T-helper 2 cell (primary cell): Measurements from ENCODE around the gene CCT4.
A peak's percentile ranks its signal among the peaks of the same experiment; 100 is the strongest.
"Not testable (repeated sequence)": the region's sequence is repeated elsewhere in the genome, so short reads cannot be mapped to it uniquely, and the experiment has no call there.

Experiments used
- DNase-seq, 5 experiments: peaks; one replicate each; pipeline versions ENCODE4 v3.0.0 to v3.0.0-alpha.2; 2012 to 2022

Gene CCT4

GRCh38 chr2:61879351-61879750 lies 9.1 kb downstream of the CCT4 start:
- not testable (repeated sequence) for DNase-seq

DNA sequence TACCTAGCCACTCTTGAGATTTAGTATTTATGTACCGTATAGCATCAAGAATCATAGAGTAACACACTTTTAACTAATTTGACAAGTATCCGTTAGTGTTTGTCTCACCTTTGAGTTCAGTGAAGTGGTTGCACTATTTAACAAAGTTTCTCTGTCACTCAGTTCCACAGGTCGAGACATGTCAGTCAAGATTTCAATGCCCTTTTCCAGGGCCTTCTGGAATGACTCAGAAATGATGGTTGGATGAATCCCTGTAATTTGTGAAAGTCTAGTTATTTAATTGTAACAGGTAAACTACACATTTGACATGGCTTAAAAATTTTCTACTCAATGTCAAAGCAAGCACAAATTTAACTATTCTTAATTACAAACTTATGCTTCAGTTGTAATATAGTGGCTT lies 9.7 kb downstream of the CCT4 start:
- no peak for DNase-seq

GRCh38 chr2:61877571-61878245 lies 10.7 kb downstream of the CCT4 start:
- no peak for DNase-seq

- no peak for DNase-seq
Observed at GRCh38 chr2:61876400-61876799, 12.1 kb downstream of the CCT4 start.

- DNase-seq, result not testable (repeated sequence)
Observed at GRCh38 chr2:61866482-61867089, 21.9 kb downstream of the CCT4 start.

DNA sequence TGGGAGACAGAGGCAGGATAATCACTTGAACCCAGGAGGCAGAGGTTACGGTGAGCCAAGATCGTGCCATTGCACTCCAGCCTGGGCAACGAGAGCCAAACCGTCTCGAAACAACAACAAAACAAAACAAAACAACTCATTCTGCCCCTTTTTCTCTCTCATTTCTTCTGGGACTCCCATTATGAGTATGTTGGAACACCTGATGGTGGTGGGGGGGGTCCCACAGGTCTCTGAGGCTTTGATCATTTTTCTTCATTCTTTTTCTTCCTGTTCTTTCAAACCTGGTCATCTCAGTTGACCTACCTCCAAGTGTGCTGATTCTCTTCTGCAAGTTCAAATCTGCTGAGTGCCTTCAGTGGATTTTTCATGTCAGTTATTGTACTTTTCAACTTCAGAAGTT lies 26.4 kb downstream of the CCT4 start:
- DNase-seq, result no peak

DNA sequence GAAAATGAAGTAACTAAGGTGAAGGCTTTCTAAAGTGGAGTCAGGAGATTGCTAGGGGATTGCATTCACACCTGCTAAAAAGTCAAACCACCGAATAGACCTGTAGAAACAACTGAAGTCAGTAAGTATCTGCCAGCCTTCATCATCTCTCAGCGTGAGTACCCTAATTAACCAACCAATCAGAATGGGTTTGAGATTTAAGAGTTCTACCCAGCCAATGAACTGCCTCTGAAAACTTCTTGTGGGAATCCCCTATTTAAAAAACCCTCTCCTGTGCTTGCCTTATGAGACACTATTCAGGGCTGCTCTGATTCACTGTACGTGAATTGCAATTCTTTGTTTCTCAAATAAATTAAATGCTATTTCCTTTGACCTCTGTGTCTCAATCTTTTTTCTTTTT lies 31.2 kb downstream of the CCT4 start:
- peak in 1 of 5 experiments; percentile 4 for DNase-seq

DNA sequence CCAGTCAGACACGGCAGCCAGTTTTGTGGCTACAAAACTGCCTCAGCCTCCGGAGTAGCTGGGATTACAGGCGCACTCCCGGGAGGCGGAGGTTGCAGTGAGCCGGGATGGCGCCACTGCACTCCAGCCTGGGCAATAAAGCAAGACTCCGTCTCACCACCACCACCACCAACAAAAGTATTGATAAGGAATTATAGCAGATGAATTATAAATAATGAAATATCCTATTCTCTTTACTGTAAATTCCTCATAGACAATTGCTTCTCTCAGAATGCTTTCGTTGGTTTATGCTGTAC lies 33.2 kb downstream of the CCT4 start:
- DNase-seq, result no peak

GRCh38 chr2:61854564-61855317 lies 33.7 kb downstream of the CCT4 start:
- peak in 4 of 5 experiments; percentile 83 to 98 (median 90) for DNase-seq

DNA sequence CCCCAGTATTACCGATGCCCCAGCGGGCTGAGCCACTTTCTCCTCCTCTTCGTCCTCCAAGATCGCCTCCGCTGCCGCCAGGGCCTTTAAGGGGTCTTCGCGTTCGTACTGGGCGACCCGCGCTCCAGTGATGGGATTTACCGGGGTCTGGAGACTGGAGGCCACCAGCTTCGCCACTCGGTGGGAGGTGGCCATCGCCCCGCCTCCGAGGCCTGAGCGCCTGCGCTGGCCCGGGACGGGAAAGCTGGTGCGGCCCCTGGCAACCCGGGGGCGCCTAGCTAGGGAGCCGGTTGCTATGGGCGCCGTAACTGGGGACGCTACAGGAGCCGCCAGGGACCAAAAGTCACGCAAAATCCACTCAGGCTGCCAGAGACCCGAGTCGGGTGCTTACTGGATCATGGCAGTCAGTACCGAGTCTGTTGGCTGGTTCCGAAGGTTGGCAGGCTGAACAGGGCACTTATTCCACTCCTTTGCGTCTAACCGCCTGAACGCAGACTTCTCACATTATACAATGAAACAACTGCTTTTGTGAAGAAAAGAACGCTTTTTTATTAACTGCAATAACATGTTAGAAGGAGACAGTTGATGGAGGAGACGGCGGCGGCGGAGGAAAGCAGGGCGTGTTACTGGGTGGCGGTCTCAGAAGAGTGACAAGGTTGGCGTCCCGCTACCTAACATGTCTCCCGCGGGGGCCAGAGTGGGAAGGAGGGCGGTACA lies 34.5 kb downstream of the CCT4 start, which contains the start of gene FAM161A:
Gene FAM161A (minus strand): TSS at position 214 of the 717 bp plus-strand sequence. CDS start 19 bp downstream, at position 195.
- peak; percentile 53 to 85 (median 67) for DNase-seq

- peak in 1 of 5 experiments; percentile 55 for DNase-seq
Observed at GRCh38 chr2:61853086-61853846, 35.2 kb downstream of the CCT4 start.

DNA sequence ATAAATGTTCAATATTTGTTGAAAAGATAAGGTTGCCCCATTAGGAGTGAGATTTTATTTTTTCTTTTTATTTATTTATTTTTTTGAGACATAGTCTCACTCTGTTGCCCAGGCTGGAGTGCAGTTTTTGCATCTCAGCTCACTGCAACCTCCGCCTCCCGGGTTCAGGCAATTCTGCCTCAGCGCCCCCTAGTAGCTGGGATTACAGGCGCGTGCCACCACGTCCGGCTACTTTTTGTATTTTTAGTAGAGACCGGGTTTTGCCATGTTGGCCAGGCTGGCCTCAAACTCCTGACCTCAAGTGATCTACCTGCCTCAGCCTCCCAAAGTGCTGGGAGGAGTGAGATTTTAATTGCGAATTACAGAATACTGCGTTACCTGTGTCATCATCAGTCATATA lies 37.2 kb downstream of the CCT4 start:
- DNase-seq, result not testable (repeated sequence)

- DNase-seq, result no peak
Observed at GRCh38 chr2:61845320-61845719, 43.1 kb downstream of the CCT4 start.

DNA sequence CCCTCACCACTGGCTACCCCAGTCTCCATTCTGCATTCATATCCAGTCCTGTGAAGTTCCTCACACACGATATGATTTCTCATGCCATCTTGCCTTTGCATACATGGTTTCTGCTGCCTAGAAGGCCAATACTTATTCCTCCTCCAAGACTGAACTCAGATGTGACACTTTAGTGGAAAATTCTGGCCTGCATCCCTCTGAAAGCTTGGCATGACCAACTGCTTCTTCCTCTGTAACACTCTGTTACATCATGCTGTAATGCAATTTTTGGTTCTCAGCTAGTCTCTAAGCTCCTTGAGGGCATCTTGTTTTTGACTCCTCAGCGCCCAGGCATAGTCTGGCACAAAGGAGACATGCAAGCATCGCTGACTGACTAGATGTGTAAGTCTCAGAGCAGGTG lies 47.2 kb downstream of the CCT4 start:
- DNase-seq, result no peak

GRCh38 chr2:61834893-61835292 lies 53.6 kb downstream of the CCT4 start:
- no peak for DNase-seq

GRCh38 chr2:61833971-61834370 lies 54.5 kb downstream of the CCT4 start:
- DNase-seq, result no peak

GRCh38 chr2:61832183-61832841 lies 56.1 kb downstream of the CCT4 start:
- DNase-seq, result no peak

GRCh38 chr2:61822255-61822654 lies 66.2 kb downstream of the CCT4 start:
- DNase-seq, result no peak
